Activated CD4-positive, alpha-beta T cell treated with anti-CD3 and anti-CD28 coated beads, Interleukin-2, amount 50 U/mL, for 48 hours (primary cell): ENCODE measurements around the gene MAGI1.
"Not testable (repeated sequence)": the region's sequence is repeated elsewhere in the genome, so short reads cannot be mapped to it uniquely, and the experiment has no call there.

ENCODE experiments used
- DNase-seq, 2 experiments: peaks; one replicate each; pipeline ENCODE4 v3.0.0-alpha.2; 2020

MAGI1 gene

GRCh38 chr3:65578861-65579260, 459.9 kb downstream of the MAGI1 start:
- DNase-seq: no peak

- DNase-seq: no peak
Measured at GRCh38 chr3:65577843-65578430, 460.8 kb downstream of the MAGI1 start.

GRCh38 chr3:65576966-65577365, 461.8 kb downstream of the MAGI1 start:
- no peak for DNase-seq

GRCh38 chr3:65576228-65576627, 462.5 kb downstream of the MAGI1 start:
- no peak for DNase-seq

GRCh38 chr3:65575376-65575840, 463.3 kb downstream of the MAGI1 start:
- no peak for DNase-seq

GRCh38 chr3:65573548-65574116, 465.1 kb downstream of the MAGI1 start:
- DNase-seq: no peak

- no peak for DNase-seq
Measured at GRCh38 chr3:65572175-65572777, 466.4 kb downstream of the MAGI1 start.

- no peak for DNase-seq
Measured at GRCh38 chr3:65569845-65570405, 468.8 kb downstream of the MAGI1 start.

- no peak for DNase-seq
Measured at GRCh38 chr3:65569129-65569528, 469.6 kb downstream of the MAGI1 start.

- no peak for DNase-seq
Measured at GRCh38 chr3:65568497-65568896, 470.2 kb downstream of the MAGI1 start.

- DNase-seq: not testable (repeated sequence)
Measured at GRCh38 chr3:65565744-65566143, 473.0 kb downstream of the MAGI1 start.

- no peak for DNase-seq
Measured at GRCh38 chr3:65564483-65564882, 474.2 kb downstream of the MAGI1 start.

- no peak for DNase-seq
Measured at GRCh38 chr3:65563861-65564260, 474.9 kb downstream of the MAGI1 start.

GRCh38 chr3:65562447-65562846, 476.3 kb downstream of the MAGI1 start:
- DNase-seq: no peak

- no peak for DNase-seq
Measured at GRCh38 chr3:65561617-65562016, 477.1 kb downstream of the MAGI1 start.

GRCh38 chr3:65560901-65561300, 477.8 kb downstream of the MAGI1 start:
- DNase-seq: no peak

- no peak for DNase-seq
Measured at GRCh38 chr3:65560133-65560532, 478.6 kb downstream of the MAGI1 start.

- no peak for DNase-seq
Measured at GRCh38 chr3:65559643-65560042, 479.1 kb downstream of the MAGI1 start.

- DNase-seq: no peak
Measured at GRCh38 chr3:65558826-65559225, 479.9 kb downstream of the MAGI1 start.

GRCh38 chr3:65557899-65558564, 480.7 kb downstream of the MAGI1 start:
- DNase-seq: no peak

GRCh38 chr3:65556934-65557577, 481.7 kb downstream of the MAGI1 start:
- no peak for DNase-seq

GRCh38 chr3:65552434-65552833, 486.3 kb downstream of the MAGI1 start:
- DNase-seq: no peak

GRCh38 chr3:65551945-65552344, 486.8 kb downstream of the MAGI1 start:
- DNase-seq: no peak
